Sciatic nerve (tissue), 2 donors: Measurements from ENCODE around the gene FGFBP2. TPM values are rescaled to one million over a fixed set of nuclear protein-coding genes. Genes with fewer than 3 reads are reported as not detected.

Experiments used
- ATAC-seq: fragments of 200-7000 bp; cut with Tn5 transposase; one replicate; pipeline ENCODE4 v1.9.1; 2020; ENCODE audit warnings: mild to moderate bottlenecking, moderate library complexity
- DNase-seq: peaks from one replicate; pipeline ENCODE4 v3.0.0-alpha.2; 2020; ENCODE audit warnings: low spot score
- intact Hi-C: fragments of 100-400 bp; cut with DNase I; formaldehyde crosslinking; loops from one replicate; pipeline ENCODE4 v1.14.2; 2022
- total RNA-seq: library from RNA; stranded (reverse); fragmentation: NEBNext Ultra II Directional; extraction: Animal tissue kit (Norgen Biotek cat#: 25700); gene quantifications from one replicate; pipeline ENCODE4 v1.2.1, GENCODE V29; 2021
- donor health status: DM: no; HTN: no; CAD: no.
- donor health status: DM: no; HTN: no; CAD: no.

Gene FGFBP2, protein sequence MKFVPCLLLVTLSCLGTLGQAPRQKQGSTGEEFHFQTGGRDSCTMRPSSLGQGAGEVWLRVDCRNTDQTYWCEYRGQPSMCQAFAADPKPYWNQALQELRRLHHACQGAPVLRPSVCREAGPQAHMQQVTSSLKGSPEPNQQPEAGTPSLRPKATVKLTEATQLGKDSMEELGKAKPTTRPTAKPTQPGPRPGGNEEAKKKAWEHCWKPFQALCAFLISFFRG
- total RNA-seq, result 129 TPM

DNA sequence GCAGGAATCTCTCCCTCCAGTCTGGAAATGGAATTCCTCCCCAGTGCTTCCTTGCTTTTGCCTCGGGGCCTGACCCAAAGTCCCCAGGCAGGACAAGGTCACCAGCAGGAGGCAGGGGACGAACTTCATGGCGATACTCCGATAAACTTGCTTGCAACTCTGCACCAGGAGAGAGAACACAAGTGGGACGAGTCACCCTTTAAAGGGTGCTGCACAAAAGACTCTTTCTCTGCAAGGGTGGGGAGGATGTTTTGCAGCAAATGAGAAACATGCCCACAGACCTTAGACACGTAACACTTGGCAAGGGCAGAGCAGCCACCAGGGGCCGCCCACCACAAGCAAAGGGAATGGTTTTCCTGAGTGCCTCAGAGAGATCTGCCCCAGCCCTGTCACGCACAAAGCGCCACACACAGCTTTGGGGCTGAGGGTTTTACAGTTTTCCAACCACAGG is at the start of gene FGFBP2:
Gene FGFBP2, minus strand, starts transcription at position 175 of the 451 bp plus-strand sequence. Its CDS starts 46 bp downstream, at position 129.
- peak; percentile 69 for DNase-seq
- ATAC-seq, result peak; percentile 87

DNA sequence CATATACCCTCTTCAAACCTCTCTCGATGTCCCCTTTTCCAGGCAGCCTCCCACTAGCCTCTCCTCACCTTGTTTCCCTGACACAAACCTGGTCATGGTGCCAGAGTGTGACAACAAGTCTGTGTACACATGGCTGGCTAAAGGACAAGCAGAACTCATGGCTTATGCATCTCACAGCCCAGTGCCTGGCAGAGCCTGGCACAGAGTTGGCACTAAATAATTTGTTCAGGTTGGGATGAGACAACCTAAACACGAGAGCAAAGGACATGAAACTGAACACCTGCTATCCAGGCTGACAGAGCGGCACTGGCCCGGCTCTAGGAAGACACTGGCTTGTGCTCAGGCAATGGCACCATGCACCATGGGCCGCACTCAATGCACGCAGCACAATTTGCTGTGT is 48.2 kb upstream of the FGFBP2 start:
- no peak for ATAC-seq
- no peak for DNase-seq
- intact Hi-C loops, result no loop called here

More for the DNA sequence above, at the start of gene FGFBP2:
- intact Hi-C loops, result loop anchor here (5.0 kb wide), 1 partner anchor 421 kb away; no protein-coding TSS in a partner anchor

DNA sequence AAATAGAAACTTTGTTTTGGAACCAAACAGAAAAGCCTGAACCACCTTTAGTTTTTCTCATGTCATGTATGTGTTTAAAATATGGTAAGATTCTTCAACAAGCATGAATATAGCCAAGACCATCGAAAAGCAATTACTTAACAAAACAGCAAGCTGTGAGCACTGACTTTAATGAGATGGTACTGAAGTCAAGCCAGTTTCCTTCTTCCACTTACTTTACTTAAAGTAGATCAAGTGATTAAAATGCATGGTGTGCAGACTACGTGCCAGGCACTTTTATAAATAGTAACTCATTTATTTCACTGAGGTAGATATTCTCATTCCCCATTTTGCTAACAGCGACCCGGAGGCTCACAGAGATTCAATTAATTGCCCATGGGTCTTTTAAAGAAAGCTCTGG is 46.2 kb upstream of the FGFBP2 start:
- ATAC-seq (no peak), DNase-seq (no peak)
- intact Hi-C loops, result no loop called here

DNA sequence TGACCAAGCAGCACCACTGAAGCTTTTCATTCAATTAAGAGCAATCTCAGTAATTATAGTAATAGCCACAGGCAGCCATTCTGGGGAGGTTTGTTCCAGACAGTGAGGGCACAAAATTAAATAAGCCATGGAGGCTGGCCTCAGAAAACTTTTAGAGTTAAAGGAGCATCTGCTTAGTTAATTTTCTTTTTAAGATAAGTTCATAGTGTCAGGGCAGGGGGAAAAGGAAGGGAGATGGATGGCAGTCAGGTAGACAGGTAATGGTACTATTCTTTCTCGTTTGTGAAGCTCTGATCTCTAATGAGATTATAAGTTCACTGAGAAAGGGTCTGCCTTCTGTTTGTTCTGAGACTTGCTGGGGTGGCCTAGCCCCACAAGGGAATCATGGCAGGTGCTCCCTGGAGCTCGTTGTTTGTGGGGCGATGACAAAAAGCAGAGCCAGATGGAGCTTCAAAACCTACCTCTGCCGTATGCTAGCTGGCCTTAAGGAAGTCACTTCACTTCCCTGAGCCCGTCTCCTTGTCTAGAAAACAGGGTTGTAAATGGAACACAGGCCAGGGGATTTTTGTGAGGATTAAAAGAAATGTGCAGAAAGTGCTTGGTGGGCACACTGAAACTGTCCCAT is 44.6 kb upstream of the FGFBP2 start:
- intact Hi-C loops, result no loop called here
- DNase-seq, result no peak

DNA sequence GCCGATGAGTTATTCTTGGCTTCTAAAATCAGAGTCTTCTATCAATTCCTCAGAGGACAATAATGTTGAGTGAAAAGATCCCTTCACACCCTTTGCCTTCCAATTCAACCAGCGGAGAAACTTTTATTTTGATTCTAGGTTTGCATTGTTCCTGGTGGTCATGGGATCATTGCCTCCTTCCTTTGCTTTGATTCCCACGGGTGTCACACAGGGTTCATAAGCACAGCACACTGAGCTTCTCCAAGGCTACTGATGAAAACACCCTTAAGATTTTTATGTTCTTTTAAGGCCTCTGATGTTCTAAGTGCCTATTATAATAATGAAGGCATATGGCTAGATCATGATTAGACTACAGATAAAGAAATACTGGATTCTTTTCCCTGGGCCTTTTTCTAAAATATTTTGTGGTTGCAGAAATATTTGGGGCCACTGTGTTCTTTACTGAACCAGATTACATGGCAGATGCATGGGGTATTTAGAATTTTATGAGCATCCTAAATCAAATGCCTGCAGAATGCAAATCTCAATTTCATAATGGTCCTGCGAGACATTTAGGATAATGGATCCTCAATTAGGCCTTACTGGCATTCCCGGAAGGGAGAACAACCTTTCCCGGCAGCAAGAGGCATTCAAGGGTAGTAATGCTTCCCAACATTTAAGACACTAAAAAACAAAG is 43.9 kb upstream of the FGFBP2 start:
- ATAC-seq (no peak), DNase-seq (no peak)
- intact Hi-C loops, result no loop called here

More for the DNA sequence above, 44.6 kb upstream of the FGFBP2 start:
- ATAC-seq, result no peak

DNA sequence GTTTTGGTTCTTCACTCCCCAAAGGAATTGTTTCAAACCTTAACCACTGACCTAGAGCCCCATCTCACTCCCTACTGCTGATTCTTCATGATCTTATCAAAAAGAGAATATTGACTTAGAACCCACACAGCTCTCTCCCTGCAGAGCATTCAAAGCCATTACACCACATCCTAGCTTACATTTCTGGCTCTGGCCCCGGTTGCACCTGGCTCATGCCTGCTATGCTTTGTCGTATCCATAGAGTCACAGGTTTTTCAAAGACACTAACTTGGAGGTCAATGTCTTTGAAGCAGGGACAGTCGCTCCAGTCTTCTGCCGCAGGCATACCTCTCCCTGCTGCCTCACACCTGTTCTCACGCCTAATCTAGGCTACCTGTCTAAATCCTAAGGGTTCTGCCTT is 42.7 kb upstream of the FGFBP2 start:
- intact Hi-C loops, result no loop called here
- DNase-seq (no peak), ATAC-seq (no peak)

DNA sequence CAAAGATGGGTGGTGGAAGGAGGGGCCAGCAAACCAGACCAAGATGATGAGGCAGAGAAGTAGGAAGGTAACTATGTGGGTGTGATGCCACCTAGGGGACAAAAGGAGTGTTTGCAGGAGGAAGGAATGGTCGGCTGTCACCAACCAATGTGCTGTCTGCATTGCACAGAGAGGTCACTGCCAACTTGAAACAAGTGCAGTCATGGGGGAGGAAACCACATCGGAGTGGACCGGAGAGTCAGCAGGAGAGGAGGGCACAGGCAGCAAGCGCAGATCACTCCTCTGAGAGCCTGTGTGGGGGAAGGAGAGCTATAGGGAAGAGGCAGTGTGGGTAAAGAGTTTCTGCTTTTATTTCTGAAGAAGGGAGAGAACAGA is 38.5 kb upstream of the FGFBP2 start:
- ATAC-seq, result peak; percentile 93
- intact Hi-C loops, result no loop called here
- peak; percentile 70 for DNase-seq

DNA sequence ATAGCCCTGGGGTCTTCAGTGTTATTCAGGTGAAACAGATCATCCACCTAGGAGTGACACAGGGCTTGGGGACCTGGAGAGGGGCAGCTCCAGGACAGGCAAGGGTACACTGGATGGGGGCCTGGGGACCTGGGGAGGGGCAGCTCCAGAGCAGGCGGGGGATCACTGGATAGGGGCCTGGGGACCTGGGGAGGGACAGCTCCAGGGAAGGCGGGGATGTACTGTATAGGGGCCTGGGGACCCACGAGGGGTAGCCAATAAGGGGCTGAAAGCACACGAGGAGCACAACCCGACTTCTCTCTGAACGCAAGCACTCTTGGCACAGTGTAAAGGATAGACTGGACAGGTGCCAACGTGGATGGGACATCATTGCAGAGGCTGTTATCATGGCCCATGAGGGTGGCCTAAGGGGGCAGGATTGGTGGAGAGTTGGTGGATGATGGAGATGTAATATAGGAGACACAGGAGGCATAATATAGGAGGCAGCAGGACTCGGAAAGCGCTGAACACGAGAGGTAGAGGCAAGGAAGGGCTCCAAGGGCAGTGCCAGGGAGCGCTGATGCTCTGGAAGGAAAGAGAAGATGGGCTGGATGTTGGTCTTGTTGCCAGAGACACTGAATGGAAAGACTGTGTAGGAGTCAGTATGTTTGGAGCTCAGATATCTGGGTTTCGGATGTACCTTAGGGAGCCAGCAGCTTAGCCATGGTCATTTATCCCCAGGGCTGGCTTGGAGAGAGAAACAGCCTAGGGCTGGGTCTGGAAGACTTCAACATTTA is 37.9 kb upstream of the FGFBP2 start:
- ATAC-seq (peak; percentile 50), DNase-seq (no peak)
- intact Hi-C loops, result no loop called here

DNA sequence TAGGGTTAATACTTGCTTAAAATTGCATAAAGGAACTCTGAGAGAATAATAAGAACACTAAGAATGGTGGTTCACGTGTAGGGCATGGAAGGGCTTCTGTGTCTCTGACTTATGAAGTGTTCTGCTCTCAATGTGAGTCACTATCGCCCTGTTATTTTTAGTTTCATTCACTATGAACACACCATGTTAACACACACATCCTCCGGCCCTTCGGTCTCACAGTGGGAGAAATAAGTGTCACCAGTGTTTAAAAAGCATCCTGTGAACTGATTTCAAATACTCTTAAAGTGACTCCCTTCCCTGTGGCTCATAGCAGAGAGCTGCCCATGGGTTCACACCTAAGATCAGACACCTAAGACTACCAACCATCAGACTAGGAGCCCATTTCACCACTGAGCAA is 33.8 kb upstream of the FGFBP2 start:
- DNase-seq (no peak), ATAC-seq (no peak)
- intact Hi-C loops, result no loop called here

DNA sequence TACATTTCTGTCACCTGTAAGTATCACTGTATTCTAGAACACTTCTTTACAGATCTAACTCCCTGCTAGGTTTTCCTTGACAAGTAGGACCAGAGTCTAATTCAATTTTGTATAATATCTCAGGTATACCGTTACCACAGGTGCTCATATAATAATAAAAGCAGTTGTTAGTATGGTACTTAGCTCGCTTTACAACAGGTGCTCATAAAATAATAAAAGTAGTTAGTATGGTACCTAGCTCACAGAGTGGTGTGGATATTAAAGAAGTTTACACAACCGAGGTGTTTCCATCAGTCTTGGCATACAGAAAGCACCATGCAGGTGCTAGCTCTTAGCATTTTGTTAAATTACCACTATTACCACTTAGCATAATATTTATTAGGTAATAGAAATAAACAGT is 32.9 kb upstream of the FGFBP2 start:
- intact Hi-C loops, result no loop called here
- DNase-seq, result no peak
- ATAC-seq, result no peak

DNA sequence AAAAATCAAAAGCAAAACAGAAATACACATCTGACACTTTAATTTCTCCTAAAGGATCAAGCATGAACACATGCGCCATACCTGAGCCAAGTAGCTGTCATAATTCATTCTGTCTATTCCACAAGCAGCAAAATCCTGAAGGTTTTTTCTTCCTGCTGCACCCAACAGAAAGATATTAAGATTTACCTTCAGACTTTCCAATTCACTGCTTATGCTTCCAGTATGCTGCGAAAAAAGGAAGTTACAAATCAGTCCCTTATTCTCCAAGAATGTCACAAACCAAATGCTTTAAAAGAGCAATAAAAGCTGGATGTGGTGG is 29.2 kb upstream of the FGFBP2 start:
- intact Hi-C loops, result no loop called here
- ATAC-seq, result no peak

DNA sequence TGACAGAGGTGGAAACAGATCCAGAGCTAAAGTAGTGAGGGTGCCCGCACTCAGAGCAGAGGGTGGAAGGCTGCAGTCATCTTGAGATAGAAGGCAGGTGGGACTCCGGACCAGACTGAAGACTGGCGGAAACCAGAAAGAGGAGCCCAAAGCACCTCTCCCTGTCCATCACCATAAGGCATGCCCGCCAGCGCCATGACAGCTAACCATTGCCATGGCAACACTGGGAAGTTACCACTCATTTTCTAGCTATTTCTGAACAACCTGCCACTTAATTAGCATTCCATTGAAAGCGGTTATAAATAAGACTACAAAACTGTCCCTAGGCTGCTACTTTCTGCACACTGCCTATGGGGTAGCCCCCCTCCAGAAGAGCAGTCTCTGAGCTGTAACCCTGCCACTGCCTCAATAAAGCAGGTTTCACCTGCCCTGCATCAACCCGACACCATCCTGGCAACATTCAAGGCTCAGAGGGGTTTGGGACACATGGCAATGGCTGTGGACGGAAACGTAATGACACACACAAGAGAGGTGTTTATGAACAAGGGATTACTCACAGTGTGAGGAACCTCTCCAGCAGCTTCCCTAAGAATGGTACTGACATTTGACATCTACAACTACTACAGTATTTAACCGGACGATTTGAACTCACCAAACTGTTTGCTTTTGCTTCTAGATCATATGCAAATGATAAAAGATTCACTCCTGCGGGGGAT is 27.8 kb upstream of the FGFBP2 start:
- ATAC-seq, result no peak
- no peak for DNase-seq
- intact Hi-C loops, result no loop called here

More for the DNA sequence above, 29.2 kb upstream of the FGFBP2 start:
- no peak for DNase-seq

DNA sequence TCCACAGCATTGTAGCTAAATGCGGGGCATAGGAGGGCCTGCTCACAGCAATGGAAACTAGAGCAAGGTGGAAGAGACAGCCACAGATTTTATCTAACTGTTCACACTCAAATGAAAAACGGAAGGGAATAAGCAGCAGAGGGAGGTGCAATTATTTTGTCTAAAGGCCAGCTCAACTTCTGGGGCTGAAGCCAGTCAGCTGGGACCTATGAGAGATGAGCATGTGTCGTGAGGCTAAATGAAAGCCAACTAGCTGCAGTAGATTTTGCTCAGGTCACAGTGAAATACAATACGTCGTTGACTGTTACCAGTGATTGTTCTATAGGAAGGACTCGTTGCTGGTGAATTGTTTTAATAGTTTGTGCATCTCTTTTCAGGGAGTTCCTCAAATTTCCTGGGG is 26.4 kb upstream of the FGFBP2 start:
- DNase-seq, result no peak
- no peak for ATAC-seq
- intact Hi-C loops, result loop anchor here (5.0 kb wide), 1 partner anchor 1807 kb away; no protein-coding TSS in a partner anchor

DNA sequence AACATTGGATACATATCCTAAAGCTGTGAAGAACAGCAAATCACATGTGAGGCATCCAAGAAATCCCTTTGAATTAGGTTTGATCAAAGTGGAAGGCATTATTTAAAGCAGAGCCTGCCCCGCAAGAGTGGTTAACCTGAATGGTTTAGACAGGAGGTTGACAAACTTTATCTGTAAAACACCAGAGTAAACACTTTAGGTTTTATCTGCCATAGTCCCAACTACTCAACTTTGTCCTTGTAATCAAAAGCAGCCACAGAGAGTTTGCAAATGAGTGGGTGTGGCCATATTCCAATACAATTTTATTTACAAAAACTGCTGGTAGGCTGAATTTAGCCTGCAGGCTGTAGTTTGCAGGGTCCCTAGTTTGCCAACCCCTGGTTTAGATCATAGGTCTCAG is 25.2 kb upstream of the FGFBP2 start:
- ATAC-seq (no peak), DNase-seq (no peak)
- intact Hi-C loops, result loop anchor here (5.0 kb wide), 1 partner anchor 1806 kb away; no protein-coding TSS in a partner anchor

DNA sequence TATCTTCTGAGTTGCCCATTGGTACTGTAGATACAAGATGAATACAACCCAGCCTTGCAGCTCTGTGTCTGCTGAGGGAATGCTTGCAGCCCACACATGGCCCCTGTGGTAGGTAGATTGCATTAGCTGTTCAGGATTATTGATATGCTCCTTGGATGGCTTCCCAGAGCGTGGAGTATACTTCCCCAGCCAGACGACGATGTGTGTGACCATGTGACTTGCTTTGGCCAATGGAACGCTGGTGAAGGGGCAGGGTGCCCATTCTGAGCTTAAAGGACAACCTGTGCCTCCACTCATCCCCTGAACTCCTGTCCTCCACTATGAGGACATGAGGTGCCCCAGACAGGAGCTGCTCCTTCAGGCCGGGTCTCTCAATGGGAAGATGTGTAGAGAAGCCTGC is 23.9 kb upstream of the FGFBP2 start:
- intact Hi-C loops, result loop anchor here (5.0 kb wide), 1 partner anchor 1805 kb away; no protein-coding TSS in a partner anchor
- ATAC-seq, result no peak
- DNase-seq, result no peak

DNA sequence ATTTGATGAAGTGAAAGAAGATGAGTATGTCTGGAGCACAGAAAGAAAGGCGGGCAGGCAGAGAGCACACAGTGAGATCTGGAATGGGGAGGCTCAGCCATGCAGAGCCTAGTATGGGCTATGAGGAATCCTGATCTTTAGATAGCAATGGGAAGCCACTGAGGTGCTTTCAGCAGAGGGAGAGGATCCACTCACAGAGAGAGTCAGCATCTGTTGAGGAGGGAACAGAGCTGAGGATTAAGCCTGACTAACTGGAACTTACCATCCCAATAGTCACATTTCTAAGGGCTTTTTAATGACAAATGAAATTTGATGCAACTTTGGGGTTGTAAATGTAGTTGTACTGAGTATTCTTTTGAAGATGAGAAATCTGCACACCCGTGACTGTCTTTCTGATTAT is 20.6 kb upstream of the FGFBP2 start:
- ATAC-seq (no peak), DNase-seq (no peak)
- intact Hi-C loops, result loop anchor here (5.0 kb wide), 1 partner anchor 1044 kb away; no protein-coding TSS in a partner anchor

DNA sequence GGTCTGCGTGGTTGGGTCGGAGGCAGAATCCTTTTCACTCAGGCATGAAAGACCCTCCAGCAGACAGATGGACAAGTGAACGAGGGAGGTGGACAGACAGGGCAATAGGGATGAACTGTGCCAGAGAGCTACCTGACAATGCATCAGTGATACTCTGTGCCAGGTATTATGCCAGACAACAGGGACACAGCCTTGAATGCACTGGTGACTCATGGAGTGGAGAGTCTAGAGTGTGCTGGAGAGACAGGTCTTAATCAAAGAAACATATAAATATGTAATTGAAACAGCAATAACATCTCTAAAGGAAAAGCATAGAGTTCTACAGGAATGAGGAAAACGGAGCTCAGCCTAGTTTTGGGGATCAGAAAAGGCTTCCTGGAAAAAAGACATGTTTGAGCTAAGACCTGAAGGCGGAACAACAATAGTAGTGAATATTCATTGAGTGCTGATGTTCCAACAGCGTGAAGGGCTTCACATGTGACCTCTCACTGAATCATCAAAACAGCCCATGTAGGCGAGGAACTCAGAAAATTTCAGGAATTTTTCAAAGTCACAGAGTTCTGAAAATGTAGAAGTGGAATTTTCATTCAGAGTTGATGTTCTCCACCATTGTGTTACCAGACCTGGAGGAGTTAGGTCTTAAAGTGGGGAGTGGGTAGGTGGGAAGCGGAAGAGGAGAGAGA is 20.0 kb upstream of the FGFBP2 start:
- intact Hi-C loops, result loop anchor here (5.0 kb wide), 1 partner anchor 1044 kb away; no protein-coding TSS in a partner anchor
- DNase-seq (no peak), ATAC-seq (no peak)
